Spinal cord (tissue), 10 donors: ENCODE measurements around the gene PLCB1. TPM values are rescaled to one million over a fixed set of nuclear protein-coding genes. Genes with fewer than 3 reads are reported as not detected.

Experiments
- DNase-seq, 6 donors: peaks; one replicate each; pipeline versions ENCODE4 v3.0.0 to v3.0.0-alpha.2; 2013 to 2015; ENCODE audit warnings: low spot score in 6 of 6, low read depth in 4 of 6
- H3K27ac ChIP-seq: one replicate; pipeline ENCODE4 v1.5.1; 2013; ENCODE audit warnings: low read depth, low read length, control low read depth
- H3K27me3 ChIP-seq: one replicate; pipeline ENCODE4 v1.6.1; 2013; ENCODE audit warnings: low read length; ENCODE audit not compliant: control insufficient read depth, insufficient read depth
- H3K36me3 ChIP-seq: one replicate; pipeline ENCODE4 v1.6.1; 2013; ENCODE audit warnings: low read length; ENCODE audit not compliant: control insufficient read depth, insufficient read depth
- H3K4me1 ChIP-seq: one replicate; pipeline ENCODE4 v1.6.1; 2013; ENCODE audit warnings: low read length; ENCODE audit not compliant: control insufficient read depth, insufficient read depth
- H3K4me3 ChIP-seq: one replicate; pipeline ENCODE4 v1.5.1; 2013; ENCODE audit warnings: low read depth, low read length, control low read depth
- H3K9me3 ChIP-seq: one replicate; pipeline ENCODE4 v1.6.1; 2013; ENCODE audit warnings: low read length; ENCODE audit not compliant: control insufficient read depth, insufficient read depth
- WGBS: methylation state at CpG from one replicate; pipeline ENCODE4 v1.1.5; 2013; ENCODE audit warnings: missing lambda C conversion rate; ENCODE audit not compliant: insufficient coverage; 5-methylcytosine and 5-hydroxymethylcytosine counted together
- polyA plus RNA-seq, 2 donors: library from polyadenylated mRNA; unstranded; fragments of 120-200 nt; gene quantifications; one replicate each; pipeline ENCODE4 v1.2.1, GENCODE V29; 2013; ENCODE audit not compliant: insufficient read length in 2 of 2
- total RNA-seq, 2 donors: library from RNA; depleted of rRNA in 1 of 2; stranded (reverse); fragments of 120-200 nt in 1 of 2; fragments of >200 nt in 1 of 2; gene quantifications; one replicate each; pipeline versions ENCODE4 v1.2.3 to v1.2.4, GENCODE V29; 2013 to 2014
- donor health status: healthy.

The PLCB1 gene
- total and polyA plus RNA-seq, 4 donors, result 42.9 to 111 (median 88.2) TPM

GRCh38 chr20:8855315-8855714 is 723.2 kb downstream of the PLCB1 start:
- Histone ChIP-seq H3K4me3 (no peak overlapping the region), H3K4me1 (peaks cover 3% of the 10 kb centered on the region), H3K9me3 (peaks cover 2% of the 10 kb centered on the region), H3K27ac (no peak overlapping the region), H3K27me3 (no peaks in the 10 kb centered on the region), H3K36me3 (no peaks in the 10 kb centered on the region)
- no peak for DNase-seq

GRCh38 chr20:8856668-8857067 is 724.6 kb downstream of the PLCB1 start:
- no peaks in the 10 kb centered on the region for H3K27me3 ChIP-seq
- H3K4me3 ChIP-seq, result no peak overlapping the region
- peaks cover 2% of the 10 kb centered on the region for H3K9me3 ChIP-seq
- no peak for DNase-seq
- 100% methylated on average over 1 of the region's 1 CpG for WGBS
- peaks cover 3% of the 10 kb centered on the region for H3K4me1 ChIP-seq
- H3K27ac ChIP-seq, result no peak overlapping the region
- H3K36me3 ChIP-seq, result no peaks in the 10 kb centered on the region

GRCh38 chr20:8858181-8858787 is 726.2 kb downstream of the PLCB1 start:
- Histone ChIP-seq H3K9me3 (peaks cover 2% of the 10 kb centered on the region), H3K4me1 (peaks cover 3% of the 10 kb centered on the region), H3K36me3 (no peaks in the 10 kb centered on the region), H3K27ac (no peak overlapping the region), H3K4me3 (no peak overlapping the region), H3K27me3 (no peaks in the 10 kb centered on the region)
- peak in 2 of 6 donors; percentile 27 to 32 for DNase-seq
- no CpG with 5 or more reads among the region's 4 CpGs for WGBS

GRCh38 chr20:8860011-8860495 is 728.0 kb downstream of the PLCB1 start:
- no peak for DNase-seq
- no peak overlapping the region for H3K4me3 ChIP-seq
- peaks cover 2% of the 10 kb centered on the region for H3K9me3 ChIP-seq
- no peaks in the 10 kb centered on the region for H3K27me3 ChIP-seq
- no peaks in the 10 kb centered on the region for H3K4me1 ChIP-seq
- no peaks in the 10 kb centered on the region for H3K36me3 ChIP-seq
- no CpG with 5 or more reads among the region's 2 CpGs for WGBS
- H3K27ac ChIP-seq, result no peak overlapping the region

- peak in 2 of 6 donors; percentile 42 to 88 for DNase-seq
Measured at GRCh38 chr20:8862092-8862491, 730.0 kb downstream of the PLCB1 start.

DNA sequence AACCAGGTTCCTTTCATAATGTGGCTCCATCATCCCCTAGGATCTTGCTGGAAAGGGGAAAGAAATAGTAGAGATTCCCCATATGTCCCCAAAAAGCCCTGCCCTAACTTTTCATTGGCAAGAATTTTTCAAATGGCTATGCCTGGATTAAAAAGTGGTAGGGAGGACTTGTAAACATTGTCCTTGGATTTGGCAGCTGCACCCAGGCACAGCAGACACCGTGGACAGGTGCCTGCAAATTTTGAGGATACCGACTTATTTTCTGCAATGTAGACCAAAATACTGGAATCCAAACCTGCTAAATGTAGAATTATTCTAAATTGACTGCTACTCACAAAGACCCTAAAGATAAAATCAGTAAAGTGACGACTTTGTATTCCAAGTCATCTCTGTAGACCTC is 733.6 kb downstream of the PLCB1 start:
- no peaks in the 10 kb centered on the region for H3K4me1 ChIP-seq
- H3K27me3 ChIP-seq, result no peaks in the 10 kb centered on the region
- H3K36me3 ChIP-seq, result no peaks in the 10 kb centered on the region
- WGBS, result no CpG with 5 or more reads among the region's 3 CpGs
- H3K27ac ChIP-seq, result no peak overlapping the region
- H3K4me3 ChIP-seq, result no peak overlapping the region
- no peak for DNase-seq
- H3K9me3 ChIP-seq, result no peaks in the 10 kb centered on the region

More at GRCh38 chr20:8862092-8862491, 730.0 kb downstream of the PLCB1 start:
- Histone ChIP-seq H3K4me3 (no peak overlapping the region), H3K27ac (no peak overlapping the region), H3K36me3 (no peaks in the 10 kb centered on the region), H3K9me3 (no peaks in the 10 kb centered on the region), H3K27me3 (no peaks in the 10 kb centered on the region), H3K4me1 (no peaks in the 10 kb centered on the region)
- WGBS, result no CpG with 5 or more reads among the region's 4 CpGs

GRCh38 chr20:8867038-8867740 is 735.1 kb downstream of the PLCB1 start:
- no peak overlapping the region for H3K4me3 ChIP-seq
- no peaks in the 10 kb centered on the region for H3K27me3 ChIP-seq
- 77% methylated on average over 5 of the region's 7 CpGs for WGBS
- H3K4me1 ChIP-seq, result no peaks in the 10 kb centered on the region
- no peak overlapping the region for H3K27ac ChIP-seq
- no peak for DNase-seq
- H3K36me3 ChIP-seq, result no peaks in the 10 kb centered on the region
- H3K9me3 ChIP-seq, result no peaks in the 10 kb centered on the region

DNA sequence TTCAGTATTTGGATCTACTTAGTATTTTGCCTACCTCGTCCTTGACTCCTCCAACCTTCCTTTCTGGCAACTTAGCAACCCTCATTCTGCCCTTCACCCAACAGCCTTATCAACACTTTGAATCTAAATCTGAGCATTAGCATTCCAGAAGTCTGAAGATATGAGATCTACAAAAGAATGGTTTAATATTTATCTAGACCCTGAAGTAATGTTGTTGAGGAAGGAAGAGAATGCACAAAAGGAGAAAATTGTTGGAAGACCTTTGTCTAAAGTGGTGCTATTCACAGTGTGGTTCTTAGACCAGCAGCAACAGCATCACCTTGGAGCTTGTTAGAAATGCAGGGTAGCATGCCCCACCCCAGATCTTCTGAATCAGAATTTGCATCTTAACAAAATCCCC is 738.6 kb downstream of the PLCB1 start:
- WGBS, result 67% methylated on average over 1 of the region's 1 CpG
- Histone ChIP-seq H3K9me3 (no peaks in the 10 kb centered on the region), H3K27ac (no peak overlapping the region), H3K27me3 (no peaks in the 10 kb centered on the region), H3K4me1 (no peaks in the 10 kb centered on the region), H3K36me3 (no peaks in the 10 kb centered on the region), H3K4me3 (no peak overlapping the region)
- no peak for DNase-seq

DNA sequence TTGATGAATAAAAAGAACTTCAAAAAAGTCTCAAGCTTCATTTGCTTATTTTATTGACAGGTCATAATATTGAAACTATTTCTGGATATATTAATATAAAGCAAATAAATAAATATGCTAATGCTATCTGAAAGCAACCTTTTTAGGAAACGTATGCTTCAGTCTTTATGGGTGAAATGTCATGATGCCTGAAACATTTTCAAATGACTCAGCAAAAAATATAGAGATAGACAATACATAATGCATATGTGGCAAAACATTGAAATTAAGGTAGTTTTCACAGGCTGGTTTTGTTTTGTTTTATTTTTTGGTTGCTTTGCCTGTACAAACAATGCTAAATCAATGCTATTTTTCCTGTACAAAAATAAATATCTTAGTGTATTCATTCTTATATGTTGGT is 742.4 kb downstream of the PLCB1 start:
- no peak for DNase-seq
- Histone ChIP-seq H3K36me3 (no peaks in the 10 kb centered on the region), H3K9me3 (no peaks in the 10 kb centered on the region), H3K27ac (no peak overlapping the region), H3K4me3 (no peak overlapping the region), H3K4me1 (no peaks in the 10 kb centered on the region), H3K27me3 (no peaks in the 10 kb centered on the region)
- WGBS, result no CpG with 5 or more reads among the region's 1 CpG

DNA sequence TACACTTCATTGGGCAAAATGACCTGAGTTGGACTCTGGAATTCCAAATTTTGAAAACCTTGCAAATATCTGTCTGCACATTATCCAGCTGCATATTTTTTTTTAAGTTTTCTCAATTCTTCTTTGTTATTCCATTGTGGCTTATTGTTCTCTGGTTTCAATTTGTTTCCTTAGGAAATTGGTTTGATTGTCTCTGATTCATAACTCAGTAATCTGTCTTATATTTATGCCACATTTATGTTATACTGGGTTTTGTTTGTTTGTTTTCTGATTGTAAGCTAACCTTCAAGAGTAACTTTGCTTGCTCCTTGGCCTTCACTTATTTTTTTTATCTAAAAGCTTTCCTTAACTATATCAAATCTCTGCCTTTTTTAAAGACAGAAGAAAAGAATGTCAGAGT is 743.5 kb downstream of the PLCB1 start:
- Histone ChIP-seq H3K4me3 (no peak overlapping the region), H3K4me1 (no peaks in the 10 kb centered on the region), H3K27me3 (no peaks in the 10 kb centered on the region), H3K27ac (no peak overlapping the region), H3K9me3 (no peaks in the 10 kb centered on the region), H3K36me3 (no peaks in the 10 kb centered on the region)
- no peak for DNase-seq
